NCI-H526 treated with DMSO at 0.1 percent for 48 hours (cell line): ENCODE measurements around the gene ACOX1.

Experiments used
- DNase-seq: peaks from one replicate; lab custom pipeline; 2025; lab: John Stamatoyannopoulos, UW

Gene ACOX1

DNA sequence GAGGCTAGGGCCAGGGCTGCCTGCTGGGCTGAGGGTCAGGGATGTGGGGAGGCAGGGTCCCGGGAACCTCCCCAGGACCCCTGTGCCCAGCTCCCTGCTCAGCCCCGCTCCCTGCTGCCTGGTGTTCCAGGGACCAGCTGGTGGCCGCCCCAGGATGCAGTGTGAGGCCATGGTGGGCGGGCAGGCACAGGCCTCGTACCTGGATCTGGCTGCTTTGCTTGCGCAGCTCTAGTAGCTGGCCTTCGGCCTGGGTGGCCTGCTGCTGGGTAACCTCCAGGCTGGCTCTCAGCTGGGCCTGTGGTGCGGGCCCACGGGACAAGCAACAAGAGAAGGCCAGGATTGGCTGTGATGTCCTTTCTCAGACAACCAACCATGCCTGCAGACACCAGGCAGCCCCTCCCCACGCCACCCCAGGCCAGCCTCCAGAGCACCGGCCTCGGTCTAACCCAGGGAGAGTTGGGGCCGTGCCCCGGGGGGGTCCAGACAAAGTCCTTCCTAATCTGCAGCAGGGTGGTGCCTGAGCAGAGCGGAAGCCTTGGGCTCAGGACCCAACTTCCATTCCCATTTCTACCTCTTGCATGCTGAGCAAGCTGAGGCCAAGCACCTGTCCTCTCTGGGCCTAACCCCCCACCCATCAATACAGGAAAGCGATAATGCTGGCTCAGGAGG, 86.3 kb downstream of the ACOX1 start:
- no peak for DNase-seq

- no peak for DNase-seq
These were observed 87.1 kb downstream of the ACOX1 start for GRCh38 chr17:75891605-75892555.
